ENCODE results near the gene CENPM.

Gene CENPM

DNA sequence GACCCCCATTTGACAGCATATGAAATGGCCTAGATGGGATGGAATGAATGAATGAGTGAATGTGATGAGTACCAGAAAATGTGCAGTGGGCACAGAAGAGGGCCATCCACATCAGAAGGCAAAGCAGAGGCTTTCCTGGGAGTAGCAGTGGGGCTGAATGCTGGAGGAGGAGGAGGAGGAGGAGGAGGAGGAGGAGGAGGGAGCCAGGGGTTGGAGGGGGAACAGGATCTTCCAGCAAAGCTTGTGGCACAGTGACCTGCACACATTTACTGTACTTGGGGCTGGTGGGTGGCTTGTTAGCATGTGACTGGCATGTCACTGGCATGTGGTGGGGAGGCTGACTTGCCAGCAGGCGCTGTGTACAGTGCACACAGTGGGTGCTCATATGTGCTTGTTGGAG, 31.8 kb upstream of the CENPM start:
- Histone ChIP-seq H3K4me1 (ENCODE audit: insufficient read depth, low read length, severe bottlenecking) (peaks cover 5% of the 10 kb centered on the region), H3K9me2 (ENCODE audit: low read depth, low read length) (no peaks in the 10 kb centered on the region), H4K20me1 (ENCODE audit: insufficient read depth, low read length) (no peaks in the 10 kb centered on the region), H3K9ac (ENCODE audit: low read length) (no peak overlapping the region), H3K9me3 (ENCODE audit: low read length) (no peaks in the 10 kb centered on the region), H3K4me3 (ENCODE audit: low read depth, low read length, poor library complexity, severe bottlenecking) (no peak overlapping the region), H3K36me3 (ENCODE audit: insufficient read depth, low read length) (no peaks in the 10 kb centered on the region), H3K27me3 (ENCODE audit: insufficient read depth, low read length) (peaks cover 12% of the 10 kb centered on the region; the same call in 1 of the 2 replicates), H3K27ac (ENCODE audit: low read depth, low read length, poor library complexity, severe bottlenecking) (no peak overlapping the region), H3K4me2 (ENCODE audit: low read length) (no peak overlapping the region), H3F3A (ENCODE audit: insufficient read depth, low read length) (no peaks in the 10 kb centered on the region), H2AFZ (ENCODE audit: low read length) (no peak overlapping the region), H3K79me2 (ENCODE audit: insufficient read depth, low read length) (no peaks in the 10 kb centered on the region)
- TF ChIP-seq, protein P1, sequence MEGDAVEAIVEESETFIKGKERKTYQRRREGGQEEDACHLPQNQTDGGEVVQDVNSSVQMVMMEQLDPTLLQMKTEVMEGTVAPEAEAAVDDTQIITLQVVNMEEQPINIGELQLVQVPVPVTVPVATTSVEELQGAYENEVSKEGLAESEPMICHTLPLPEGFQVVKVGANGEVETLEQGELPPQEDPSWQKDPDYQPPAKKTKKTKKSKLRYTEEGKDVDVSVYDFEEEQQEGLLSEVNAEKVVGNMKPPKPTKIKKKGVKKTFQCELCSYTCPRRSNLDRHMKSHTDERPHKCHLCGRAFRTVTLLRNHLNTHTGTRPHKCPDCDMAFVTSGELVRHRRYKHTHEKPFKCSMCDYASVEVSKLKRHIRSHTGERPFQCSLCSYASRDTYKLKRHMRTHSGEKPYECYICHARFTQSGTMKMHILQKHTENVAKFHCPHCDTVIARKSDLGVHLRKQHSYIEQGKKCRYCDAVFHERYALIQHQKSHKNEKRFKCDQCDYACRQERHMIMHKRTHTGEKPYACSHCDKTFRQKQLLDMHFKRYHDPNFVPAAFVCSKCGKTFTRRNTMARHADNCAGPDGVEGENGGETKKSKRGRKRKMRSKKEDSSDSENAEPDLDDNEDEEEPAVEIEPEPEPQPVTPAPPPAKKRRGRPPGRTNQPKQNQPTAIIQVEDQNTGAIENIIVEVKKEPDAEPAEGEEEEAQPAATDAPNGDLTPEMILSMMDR (IDR thresholded peaks at IDR 0.05; ENCODE audit: low read length): no peak
- no peak for TF ChIP-seq EZH2 (IDR thresholded peaks at IDR 0.05; ENCODE audit: borderline replicate concordance, low read length)

DNA sequence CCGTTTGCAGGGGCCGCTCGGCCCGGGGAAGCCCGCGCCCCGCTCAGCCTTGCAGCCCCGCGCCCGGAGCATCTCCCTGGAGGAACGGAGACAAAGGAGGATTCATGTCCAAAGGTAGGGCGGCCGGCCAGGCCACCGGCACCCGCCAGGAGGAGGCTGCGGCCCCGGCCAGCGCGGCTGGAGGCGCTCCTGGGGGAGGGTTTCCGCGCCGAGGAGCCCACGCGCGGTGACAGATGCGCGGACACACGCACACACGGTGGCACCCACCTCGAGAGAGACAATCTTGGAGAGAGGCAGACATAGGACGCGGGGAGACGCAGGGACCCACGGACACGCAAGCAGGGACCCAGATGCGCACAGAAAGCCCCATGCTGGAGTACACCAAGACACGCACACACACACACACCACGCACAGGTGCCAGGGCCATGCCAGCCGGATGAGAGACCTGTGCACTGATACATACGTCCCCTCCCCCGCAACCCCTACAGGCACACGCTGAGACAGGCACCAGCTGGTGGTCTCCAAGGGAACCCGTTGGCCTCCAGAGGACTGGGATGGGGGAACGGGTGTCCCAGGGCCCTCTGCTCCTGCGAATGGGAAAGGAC, 30.1 kb upstream of the CENPM start:
- peak overlapping the region; percentile 46 for H3K4me3 ChIP-seq (ENCODE audit: low read depth, low read length, poor library complexity, severe bottlenecking)
- H3K27me3 ChIP-seq (ENCODE audit: insufficient read depth, low read length): peaks cover 20% of the 10 kb centered on the region; the same call in 1 of the 2 replicates
- no peaks in the 10 kb centered on the region for H3K9me2 ChIP-seq (ENCODE audit: low read depth, low read length)
- H3K79me2 ChIP-seq (ENCODE audit: insufficient read depth, low read length): no peaks in the 10 kb centered on the region
- H3K27ac ChIP-seq (ENCODE audit: low read depth, low read length, poor library complexity, severe bottlenecking): no peak overlapping the region
- no peak for TF ChIP-seq EZH2 (IDR thresholded peaks at IDR 0.05; ENCODE audit: borderline replicate concordance, low read length)
- TF ChIP-seq, protein P1 (IDR thresholded peaks at IDR 0.05; ENCODE audit: low read length): no peak
- H4K20me1 ChIP-seq (ENCODE audit: insufficient read depth, low read length): no peaks in the 10 kb centered on the region
- peaks cover 5% of the 10 kb centered on the region for H3K4me1 ChIP-seq (ENCODE audit: insufficient read depth, low read length, severe bottlenecking)
- no peaks in the 10 kb centered on the region for H3K9me3 ChIP-seq (ENCODE audit: low read length)
- peak overlapping the region; percentile 60; the same call in 1 of the 2 replicates for H3K4me2 ChIP-seq (ENCODE audit: low read length)
- no peak overlapping the region for H2AFZ ChIP-seq (ENCODE audit: low read length)
- no peaks in the 10 kb centered on the region for H3F3A ChIP-seq (ENCODE audit: insufficient read depth, low read length)
- H3K36me3 ChIP-seq (ENCODE audit: insufficient read depth, low read length): no peaks in the 10 kb centered on the region
- no peak overlapping the region for H3K9ac ChIP-seq (ENCODE audit: low read length)

DNA sequence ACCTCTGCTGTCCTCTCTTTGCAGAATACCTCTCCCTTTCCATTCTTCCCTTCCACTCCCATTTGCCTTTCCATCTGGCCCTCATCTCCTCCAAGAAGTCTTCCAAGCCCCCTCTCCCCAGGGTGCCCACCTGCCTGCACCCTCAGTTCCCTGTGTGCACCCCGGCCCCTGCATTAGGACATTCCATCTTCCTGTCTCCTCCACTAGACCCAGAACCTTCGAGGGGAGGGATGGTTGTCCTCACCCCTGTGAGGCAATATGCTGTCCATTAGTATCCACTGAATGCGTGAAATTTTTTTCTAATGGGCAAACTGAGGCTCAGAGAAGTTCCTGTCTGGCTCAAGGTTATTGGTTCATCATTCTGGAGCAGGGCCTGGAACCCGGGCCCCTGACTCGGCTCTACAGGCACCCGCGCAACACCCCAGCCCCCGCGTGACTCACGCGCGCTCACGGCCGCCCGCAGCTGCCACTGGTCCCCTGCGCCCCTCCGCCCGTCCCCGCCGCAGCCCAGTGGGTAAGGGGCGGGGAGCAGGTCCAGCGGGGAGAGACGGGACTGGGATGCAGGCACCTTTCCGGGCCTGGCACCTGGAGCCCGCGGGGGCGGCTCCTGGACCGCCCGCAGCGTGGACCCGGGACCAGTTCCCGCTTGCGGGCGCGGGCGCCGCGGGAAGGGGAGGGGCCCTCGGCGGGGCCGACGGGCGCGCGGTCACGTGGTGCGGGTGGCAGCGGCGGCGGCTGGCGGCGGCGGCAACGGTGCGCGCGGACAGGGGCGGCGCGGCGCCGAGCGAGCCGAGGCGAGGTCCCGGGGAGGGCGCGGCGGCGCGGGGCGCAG, 29.3 kb upstream of the CENPM start:
- H3K36me3 ChIP-seq (ENCODE audit: insufficient read depth, low read length): no peaks in the 10 kb centered on the region
- no peak overlapping the region for H2AFZ ChIP-seq (ENCODE audit: low read length)
- no peaks in the 10 kb centered on the region for H3K9me2 ChIP-seq (ENCODE audit: low read depth, low read length)
- H3K4me1 ChIP-seq (ENCODE audit: insufficient read depth, low read length, severe bottlenecking): peaks cover 5% of the 10 kb centered on the region
- no peak overlapping the region for H3K27ac ChIP-seq (ENCODE audit: low read depth, low read length, poor library complexity, severe bottlenecking)
- peaks cover 23% of the 10 kb centered on the region; the same call in 1 of the 2 replicates for H3K27me3 ChIP-seq (ENCODE audit: insufficient read depth, low read length)
- no peaks in the 10 kb centered on the region for H3F3A ChIP-seq (ENCODE audit: insufficient read depth, low read length)
- H3K79me2 ChIP-seq (ENCODE audit: insufficient read depth, low read length): no peaks in the 10 kb centered on the region
- no peak for TF ChIP-seq EZH2 (IDR thresholded peaks at IDR 0.05; ENCODE audit: borderline replicate concordance, low read length)
- TF ChIP-seq, protein P1 (IDR thresholded peaks at IDR 0.05; ENCODE audit: low read length): no peak
- H4K20me1 ChIP-seq (ENCODE audit: insufficient read depth, low read length): no peaks in the 10 kb centered on the region
- peak overlapping the region; percentile 68 for H3K4me2 ChIP-seq (ENCODE audit: low read length)
- peak overlapping the region; percentile 54 for H3K4me3 ChIP-seq (ENCODE audit: low read depth, low read length, poor library complexity, severe bottlenecking)
- no peaks in the 10 kb centered on the region for H3K9me3 ChIP-seq (ENCODE audit: low read length)
- no peak overlapping the region for H3K9ac ChIP-seq (ENCODE audit: low read length)
